ENCODE data around the gene ESYT2.
A peak's percentile ranks its signal among the peaks of the same experiment; 100 is the strongest.
"Not testable (repeated sequence)": the region's sequence is repeated elsewhere in the genome, so short reads cannot be mapped to it uniquely, and the experiment has no call there.

The ESYT2 gene

DNA sequence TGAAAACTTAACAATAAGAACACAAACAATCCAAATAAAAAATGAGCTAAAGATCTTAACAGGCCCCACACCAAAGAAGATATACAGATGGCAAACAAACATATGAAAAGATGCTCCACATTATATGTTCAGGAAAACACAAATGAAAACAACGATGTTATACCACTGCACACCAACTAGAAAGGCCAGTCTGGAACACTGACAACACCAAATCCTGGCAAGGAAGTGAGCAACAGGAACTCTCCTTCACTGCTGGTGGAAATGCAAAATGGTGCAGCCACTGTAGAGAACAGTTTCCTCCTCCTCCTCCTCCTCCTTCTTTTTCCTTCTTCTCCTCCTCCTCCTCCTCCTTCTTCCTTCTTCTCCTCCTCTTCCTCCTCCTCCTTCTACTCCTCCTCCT, 112.5 kb downstream of the ESYT2 start:
- no peaks in the 10 kb centered on the region for H3K9me3 ChIP-seq (ENCODE audit: control insufficient read depth in 1 of 2, low read length in 2 of 2)

DNA sequence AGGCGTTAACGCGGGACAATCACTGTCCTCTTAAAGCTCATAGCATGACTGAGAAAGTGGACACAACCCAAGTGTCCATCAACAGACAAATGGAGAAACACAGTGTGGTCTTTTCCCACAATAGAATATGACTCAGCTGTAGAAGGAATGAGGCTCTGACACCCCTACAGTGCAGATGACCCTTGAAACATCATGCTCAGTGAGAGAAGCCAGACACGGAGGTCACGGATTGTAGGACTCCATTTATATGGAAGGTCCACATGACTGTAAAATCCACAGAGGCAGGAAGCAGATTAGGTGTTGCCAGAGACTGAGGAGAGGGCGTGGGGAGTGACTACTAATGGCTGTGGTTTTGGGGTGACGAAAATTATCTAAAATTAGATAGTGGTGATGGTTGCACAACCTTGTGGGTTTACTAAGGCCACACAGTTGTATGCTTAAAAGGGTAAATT, 118.6 kb downstream of the ESYT2 start:
- peaks cover 0 to 5% of the 10 kb centered on the region in 2 donors for H3K9me3 ChIP-seq (ENCODE audit: control insufficient read depth in 1 of 2, low read length in 2 of 2)
- H3K36me3 ChIP-seq (ENCODE audit: control insufficient read depth in 1 of 2, insufficient read depth in 2 of 2, low read length in 2 of 2), result no peaks in the 10 kb centered on the region
- no peak overlapping the region for H3K27ac ChIP-seq (ENCODE audit: low read depth, low read length)
- no peaks in the 10 kb centered on the region for H3K27me3 ChIP-seq (ENCODE audit: control insufficient read depth in 1 of 2, insufficient read depth in 2 of 2, low read length in 2 of 2)
- no peak overlapping the region for H3K9ac ChIP-seq (ENCODE audit: low read depth in 1 of 2, low read length in 2 of 2)
- no peak overlapping the region for H3K4me3 ChIP-seq (ENCODE audit: low read depth in 1 of 2, low read length in 2 of 2)
- peaks cover under 1 to 4% of the 10 kb centered on the region in 2 donors for H3K4me1 ChIP-seq (ENCODE audit: control insufficient read depth in 1 of 2, insufficient read depth in 2 of 2, low read length in 2 of 2)

More for the DNA sequence above, 112.5 kb downstream of the ESYT2 start:
- H3K27me3 ChIP-seq (ENCODE audit: control insufficient read depth in 1 of 2, insufficient read depth in 2 of 2, low read length in 2 of 2), result no peaks in the 10 kb centered on the region
- no peaks in the 10 kb centered on the region for H3K4me1 ChIP-seq (ENCODE audit: control insufficient read depth in 1 of 2, insufficient read depth in 2 of 2, low read length in 2 of 2)
- no peak overlapping the region for H3K27ac ChIP-seq (ENCODE audit: low read depth, low read length)
- no peak overlapping the region for H3K4me3 ChIP-seq (ENCODE audit: low read depth in 1 of 2, low read length in 2 of 2)
- H3K9ac ChIP-seq (ENCODE audit: low read depth in 1 of 2, low read length in 2 of 2), result no peak overlapping the region
- no peaks in the 10 kb centered on the region for H3K36me3 ChIP-seq (ENCODE audit: control insufficient read depth in 1 of 2, insufficient read depth in 2 of 2, low read length in 2 of 2)

DNA sequence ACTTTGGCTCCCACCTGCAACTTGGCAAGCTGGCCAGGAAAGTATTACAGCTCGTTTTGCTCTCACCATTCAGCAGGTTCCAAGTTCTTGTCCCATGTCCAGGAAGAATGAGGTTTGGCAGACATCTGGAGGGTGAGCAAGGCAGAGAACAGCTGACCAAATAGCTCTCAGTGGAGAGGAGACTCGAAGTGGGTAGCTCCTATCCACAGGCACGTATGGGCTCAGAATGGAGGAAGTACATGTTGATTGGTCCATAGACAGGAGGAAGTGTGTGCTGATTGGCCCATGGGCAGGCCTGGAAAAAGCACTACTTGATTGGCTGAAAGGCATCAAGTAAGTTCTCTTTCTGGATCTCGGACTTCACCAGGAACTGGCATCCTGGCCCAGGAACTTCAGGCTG, 121.7 kb downstream of the ESYT2 start:
- H3K27ac ChIP-seq (ENCODE audit: low read depth, low read length), result no peak overlapping the region
- H3K27me3 ChIP-seq (ENCODE audit: control insufficient read depth in 1 of 2, insufficient read depth in 2 of 2, low read length in 2 of 2), result no peaks in the 10 kb centered on the region
- H3K36me3 ChIP-seq (ENCODE audit: control insufficient read depth in 1 of 2, insufficient read depth in 2 of 2, low read length in 2 of 2), result no peaks in the 10 kb centered on the region
- no peak overlapping the region for H3K9ac ChIP-seq (ENCODE audit: low read depth in 1 of 2, low read length in 2 of 2)
- H3K9me3 ChIP-seq (ENCODE audit: control insufficient read depth in 1 of 2, low read length in 2 of 2), result peaks cover 0 to 5% of the 10 kb centered on the region in 2 donors
- H3K4me3 ChIP-seq (ENCODE audit: low read depth in 1 of 2, low read length in 2 of 2), result no peak overlapping the region
- H3K4me1 ChIP-seq (ENCODE audit: control insufficient read depth in 1 of 2, insufficient read depth in 2 of 2, low read length in 2 of 2), result peaks cover 15 to 19% of the 10 kb centered on the region in 2 donors

DNA sequence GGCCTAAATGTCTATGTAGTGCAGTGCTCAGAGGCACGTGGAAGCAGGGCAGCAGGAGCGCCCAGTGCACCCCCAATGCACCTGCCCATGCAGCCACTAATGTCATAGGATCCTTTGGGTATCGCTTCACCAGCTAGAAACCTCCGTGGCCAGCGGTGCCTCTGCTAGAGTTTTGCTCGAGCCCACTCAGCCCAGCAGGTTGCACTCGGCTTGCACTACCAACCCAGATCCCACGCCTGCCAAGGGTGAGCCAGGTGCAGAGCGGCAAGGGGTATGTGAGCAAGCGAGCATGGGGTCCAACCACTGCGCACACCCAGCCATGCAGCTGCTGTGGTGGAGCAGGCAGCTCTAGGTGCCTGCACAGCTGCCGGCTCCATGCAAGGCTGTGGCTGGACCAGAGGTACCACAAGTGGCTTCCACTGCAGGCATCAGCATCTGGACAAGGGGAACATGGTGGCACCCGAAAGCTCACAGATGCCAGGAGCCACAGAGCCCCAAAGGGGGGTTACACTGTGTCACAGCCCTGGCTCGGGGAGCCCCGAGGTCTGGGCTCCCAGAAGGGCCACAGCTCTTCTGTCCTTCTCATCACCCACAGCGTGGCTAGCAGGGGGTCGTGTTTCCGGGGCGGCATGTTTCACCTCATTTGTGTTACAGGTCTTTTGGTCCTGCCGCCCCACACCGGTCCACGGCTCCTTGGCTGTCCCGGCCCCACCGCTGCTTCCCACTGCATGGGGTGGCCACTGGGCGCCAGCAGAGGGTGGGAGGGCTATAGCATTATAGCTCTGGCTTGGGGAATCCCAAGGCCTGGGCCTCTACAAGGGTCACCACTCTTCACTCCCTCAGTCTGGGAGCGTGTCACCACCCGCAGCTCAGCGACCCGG, 122.4 kb downstream of the ESYT2 start:
- Histone ChIP-seq H3K4me1 (ENCODE audit: control insufficient read depth in 1 of 2, insufficient read depth in 2 of 2, low read length in 2 of 2) (peaks cover 15 to 19% of the 10 kb centered on the region in 2 donors), H3K36me3 (ENCODE audit: control insufficient read depth in 1 of 2, insufficient read depth in 2 of 2, low read length in 2 of 2) (no peaks in the 10 kb centered on the region), H3K27me3 (ENCODE audit: control insufficient read depth in 1 of 2, insufficient read depth in 2 of 2, low read length in 2 of 2) (no peaks in the 10 kb centered on the region), H3K27ac (ENCODE audit: low read depth, low read length) (no peak overlapping the region), H3K9me3 (ENCODE audit: control insufficient read depth in 1 of 2, low read length in 2 of 2) (peaks cover 0 to 5% of the 10 kb centered on the region in 2 donors), H3K4me3 (ENCODE audit: low read depth in 1 of 2, low read length in 2 of 2) (no peak overlapping the region), H3K9ac (ENCODE audit: low read depth in 1 of 2, low read length in 2 of 2) (no peak overlapping the region)

DNA sequence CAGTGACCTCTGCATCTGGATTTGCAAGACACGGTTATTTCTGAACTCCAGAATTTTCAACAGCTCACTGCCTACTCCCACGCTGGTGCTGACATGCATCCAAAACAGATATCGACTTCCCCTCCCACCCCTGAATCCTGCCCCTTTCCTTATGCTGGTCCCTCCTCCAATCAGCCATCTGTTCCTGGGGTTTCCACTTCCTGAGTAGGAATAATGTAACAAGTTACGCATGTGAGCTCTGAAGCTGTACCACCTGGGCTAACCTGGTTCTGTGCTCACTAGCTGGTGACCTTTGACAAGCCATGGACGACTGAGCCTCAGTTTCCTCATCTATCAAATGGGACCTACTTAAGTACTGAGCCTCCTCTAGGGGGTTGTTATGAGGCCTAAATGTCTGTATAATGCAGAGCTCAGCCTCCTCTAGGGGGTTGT, 123.0 kb downstream of the ESYT2 start:
- no peaks in the 10 kb centered on the region for H3K36me3 ChIP-seq (ENCODE audit: control insufficient read depth in 1 of 2, insufficient read depth in 2 of 2, low read length in 2 of 2)
- no peak overlapping the region for H3K9ac ChIP-seq (ENCODE audit: low read depth in 1 of 2, low read length in 2 of 2)
- peaks cover 0 to 5% of the 10 kb centered on the region in 2 donors for H3K9me3 ChIP-seq (ENCODE audit: control insufficient read depth in 1 of 2, low read length in 2 of 2)
- H3K27ac ChIP-seq (ENCODE audit: low read depth, low read length), result no peak overlapping the region
- H3K27me3 ChIP-seq (ENCODE audit: control insufficient read depth in 1 of 2, insufficient read depth in 2 of 2, low read length in 2 of 2), result no peaks in the 10 kb centered on the region
- H3K4me1 ChIP-seq (ENCODE audit: control insufficient read depth in 1 of 2, insufficient read depth in 2 of 2, low read length in 2 of 2), result peaks cover 15 to 19% of the 10 kb centered on the region in 2 donors
- no peak overlapping the region for H3K4me3 ChIP-seq (ENCODE audit: low read depth in 1 of 2, low read length in 2 of 2)

DNA sequence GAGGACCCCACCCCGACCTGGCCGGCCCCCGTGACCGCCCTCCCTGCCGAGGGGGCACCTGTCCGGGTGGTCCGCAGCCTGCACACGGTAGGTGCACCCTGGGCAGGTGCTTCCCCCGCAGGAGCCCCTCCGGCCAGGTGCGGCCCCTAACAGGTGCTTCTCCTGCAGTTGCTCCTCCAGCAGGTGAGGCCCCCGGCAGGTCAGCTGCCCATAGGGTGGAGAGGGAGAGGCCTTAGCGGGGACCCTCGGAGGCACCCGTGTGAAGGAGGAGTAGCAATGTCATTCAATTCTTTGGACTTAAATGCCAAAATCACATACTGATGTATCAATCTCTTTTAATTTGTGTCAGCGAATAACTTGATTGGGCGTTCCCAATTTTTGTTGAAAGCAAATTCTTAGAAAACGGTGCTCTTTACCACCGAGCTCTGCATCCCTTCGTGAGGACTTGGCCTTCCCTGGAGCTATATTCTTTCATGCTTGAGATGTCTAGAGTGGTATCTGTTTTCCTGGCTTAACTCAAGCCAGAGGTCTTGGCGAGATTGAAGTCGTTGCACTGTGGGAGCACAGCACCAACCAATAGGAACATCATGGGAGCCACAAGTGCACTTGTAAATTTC, 124.0 kb downstream of the ESYT2 start:
- Histone ChIP-seq H3K27me3 (ENCODE audit: control insufficient read depth in 1 of 2, insufficient read depth in 2 of 2, low read length in 2 of 2) (no peaks in the 10 kb centered on the region), H3K4me3 (ENCODE audit: low read depth in 1 of 2, low read length in 2 of 2) (peak overlapping the region; percentile 91 to 93), H3K36me3 (ENCODE audit: control insufficient read depth in 1 of 2, insufficient read depth in 2 of 2, low read length in 2 of 2) (no peaks in the 10 kb centered on the region), H3K4me1 (ENCODE audit: control insufficient read depth in 1 of 2, insufficient read depth in 2 of 2, low read length in 2 of 2) (peaks cover 15% of the 10 kb centered on the region in 2 donors), H3K9ac (ENCODE audit: low read depth in 1 of 2, low read length in 2 of 2) (peak overlapping the region; percentile 79 to 89), H3K9me3 (ENCODE audit: control insufficient read depth in 1 of 2, low read length in 2 of 2) (peaks cover 0 to 5% of the 10 kb centered on the region in 2 donors), H3K27ac (ENCODE audit: low read depth, low read length) (peak overlapping the region; percentile 81)

DNA sequence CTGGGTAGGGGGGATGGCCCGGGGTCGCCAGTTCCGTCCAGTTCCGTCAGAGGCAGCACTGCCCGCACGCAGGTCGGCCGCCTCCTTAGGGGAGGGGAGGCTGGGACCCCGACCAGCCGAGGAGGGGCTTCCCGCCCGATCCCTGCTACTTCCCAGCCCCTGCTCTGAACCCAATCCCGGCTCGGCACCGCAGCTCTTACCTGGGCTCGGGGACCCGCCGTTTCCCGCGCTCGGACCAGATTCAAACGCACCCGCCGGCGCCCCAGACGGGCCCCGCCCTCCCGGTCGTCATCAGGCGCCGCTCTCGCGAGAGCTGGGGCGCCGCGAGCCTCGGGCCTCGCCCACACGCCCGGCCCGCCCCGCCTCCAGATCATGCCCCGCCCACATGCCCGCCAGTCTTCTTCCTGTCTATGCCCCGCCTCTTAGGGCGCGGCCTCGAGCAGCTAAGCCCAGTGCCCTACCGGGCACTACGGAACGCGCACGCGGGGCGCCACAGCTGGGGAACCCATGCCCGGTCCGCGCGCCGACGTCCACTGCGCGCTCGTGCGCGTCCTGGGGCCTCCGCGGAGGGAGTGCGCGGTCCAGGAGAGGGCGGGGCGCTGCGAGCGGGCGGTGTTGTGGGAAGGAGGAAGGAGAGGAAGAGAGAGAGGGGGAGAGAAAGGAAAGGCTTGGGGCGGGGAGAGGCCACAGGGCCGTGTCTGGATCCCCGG, 124.6 kb downstream of the ESYT2 start, which contains the start of gene NCAPG2:
TSS of gene NCAPG2 (minus strand) at position 281 of the 710 bp plus-strand sequence. CDS start 2,905 bp downstream, outside the sequence.
- peak within 1 kb of the TSS; percentile 79 to 89 for H3K9ac ChIP-seq (ENCODE audit: low read depth in 1 of 2, low read length in 2 of 2)
- peak within 1 kb of the TSS; percentile 81 for H3K27ac ChIP-seq (ENCODE audit: low read depth, low read length)
- H3K4me1 ChIP-seq (ENCODE audit: control insufficient read depth in 1 of 2, insufficient read depth in 2 of 2, low read length in 2 of 2), result peaks cover 15% of the 10 kb centered on the region in 2 donors
- H3K9me3 ChIP-seq (ENCODE audit: control insufficient read depth in 1 of 2, low read length in 2 of 2), result peaks cover 0 to 5% of the 10 kb centered on the region in 2 donors
- H3K4me3 ChIP-seq (ENCODE audit: low read depth in 1 of 2, low read length in 2 of 2), result peak within 1 kb of the TSS; percentile 91 to 93
- H3K27me3 ChIP-seq (ENCODE audit: control insufficient read depth in 1 of 2, insufficient read depth in 2 of 2, low read length in 2 of 2), result no peaks in the 10 kb centered on the region
- H3K36me3 ChIP-seq (ENCODE audit: control insufficient read depth in 1 of 2, insufficient read depth in 2 of 2, low read length in 2 of 2), result no peaks in the 10 kb centered on the region

DNA sequence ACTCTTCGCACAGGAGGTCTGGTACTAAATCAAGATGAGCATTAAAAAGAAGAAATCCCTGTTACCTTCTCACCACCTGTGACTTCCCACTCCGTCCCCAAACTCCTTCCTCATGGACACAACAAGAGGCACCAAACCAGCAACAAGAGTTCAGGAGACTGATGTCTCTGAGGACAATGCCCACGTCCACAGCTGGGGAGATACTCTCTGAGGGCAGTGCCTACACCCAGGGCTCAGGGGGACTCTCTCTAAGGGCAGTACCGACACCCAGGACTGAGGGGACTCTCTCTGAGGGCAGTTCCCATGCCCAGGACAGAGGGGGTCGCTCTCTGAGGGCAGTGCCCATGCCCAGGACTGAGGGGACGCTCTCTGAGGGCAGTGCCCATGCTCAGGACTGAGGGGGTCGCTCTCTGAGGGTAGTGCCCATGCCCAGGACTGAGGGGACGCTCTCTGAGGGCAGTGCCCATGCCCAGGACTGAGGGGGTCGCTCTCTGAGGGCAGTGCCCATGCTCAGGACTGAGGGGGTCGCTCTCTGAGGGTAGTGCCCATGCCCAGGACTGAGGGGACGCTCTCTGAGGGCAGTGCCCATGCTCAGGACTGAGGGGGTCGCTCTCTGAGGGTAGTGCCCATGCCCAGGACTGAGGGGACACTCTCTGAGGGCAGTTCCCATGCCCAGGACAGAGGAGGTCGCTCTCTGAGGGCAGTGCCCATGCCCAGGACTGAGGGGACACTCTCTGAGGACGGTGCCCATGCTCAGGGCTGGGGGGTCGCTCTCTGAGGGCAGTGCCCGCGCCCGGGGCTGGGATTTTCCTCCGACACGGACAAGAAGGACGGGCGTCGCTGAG, 125.4 kb downstream of the ESYT2 start:
- not testable (repeated sequence) for H3K27me3 ChIP-seq (ENCODE audit: control insufficient read depth in 1 of 2, insufficient read depth in 2 of 2, low read length in 2 of 2); H3K36me3 ChIP-seq (ENCODE audit: control insufficient read depth in 1 of 2, insufficient read depth in 2 of 2, low read length in 2 of 2); H3K9me3 ChIP-seq (ENCODE audit: control insufficient read depth in 1 of 2, low read length in 2 of 2)
- Histone ChIP-seq H3K4me3 (ENCODE audit: low read depth in 1 of 2, low read length in 2 of 2) (peak overlapping the region; percentile 91 to 93), H3K27ac (ENCODE audit: low read depth, low read length) (peak overlapping the region; percentile 81), H3K4me1 (ENCODE audit: control insufficient read depth in 1 of 2, insufficient read depth in 2 of 2, low read length in 2 of 2) (peaks cover 15% of the 10 kb centered on the region in 2 donors), H3K9ac (ENCODE audit: low read depth in 1 of 2, low read length in 2 of 2) (peak overlapping the region; percentile 74 to 77)

DNA sequence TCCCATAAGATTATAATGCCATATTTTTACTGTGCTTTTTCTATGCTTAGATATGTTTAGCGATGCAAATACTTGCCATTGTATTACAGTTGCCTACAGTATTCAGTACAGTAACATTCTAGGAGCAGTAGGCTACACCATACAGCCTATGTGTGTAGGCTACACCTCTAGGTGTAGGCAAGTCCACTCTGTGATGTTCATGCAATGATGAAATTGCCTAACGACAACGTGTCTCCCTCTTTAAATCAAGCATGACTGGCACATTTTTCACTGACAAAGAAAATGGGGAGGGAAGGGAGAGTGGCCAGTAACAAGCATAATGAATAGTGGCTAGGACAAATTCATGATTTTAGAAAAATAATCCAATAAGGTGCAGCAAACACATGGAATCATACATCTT, 126.4 kb downstream of the ESYT2 start:
- peaks cover 15% of the 10 kb centered on the region in 2 donors for H3K4me1 ChIP-seq (ENCODE audit: control insufficient read depth in 1 of 2, insufficient read depth in 2 of 2, low read length in 2 of 2)
- H3K36me3 ChIP-seq (ENCODE audit: control insufficient read depth in 1 of 2, insufficient read depth in 2 of 2, low read length in 2 of 2), result peaks cover 0 to 3% of the 10 kb centered on the region in 2 donors
- no peak overlapping the region for H3K4me3 ChIP-seq (ENCODE audit: low read depth in 1 of 2, low read length in 2 of 2)
- no peak overlapping the region for H3K9ac ChIP-seq (ENCODE audit: low read depth in 1 of 2, low read length in 2 of 2)
- no peaks in the 10 kb centered on the region for H3K27me3 ChIP-seq (ENCODE audit: control insufficient read depth in 1 of 2, insufficient read depth in 2 of 2, low read length in 2 of 2)
- H3K9me3 ChIP-seq (ENCODE audit: control insufficient read depth in 1 of 2, low read length in 2 of 2), result peaks cover 0 to 5% of the 10 kb centered on the region in 2 donors
- H3K27ac ChIP-seq (ENCODE audit: low read depth, low read length), result no peak overlapping the region
